Suppressor macrophage (primary cell): ENCODE data around the gene RIMKLB.
"Not testable (repeated sequence)": the region's sequence is repeated elsewhere in the genome, so short reads cannot be mapped to it uniquely, and the experiment has no call there.

Experiments
- DNase-seq, 4 experiments: peaks; one replicate each; pipeline ENCODE4 v3.0.0-alpha.2; 2020 to 2022

RIMKLB gene

DNA sequence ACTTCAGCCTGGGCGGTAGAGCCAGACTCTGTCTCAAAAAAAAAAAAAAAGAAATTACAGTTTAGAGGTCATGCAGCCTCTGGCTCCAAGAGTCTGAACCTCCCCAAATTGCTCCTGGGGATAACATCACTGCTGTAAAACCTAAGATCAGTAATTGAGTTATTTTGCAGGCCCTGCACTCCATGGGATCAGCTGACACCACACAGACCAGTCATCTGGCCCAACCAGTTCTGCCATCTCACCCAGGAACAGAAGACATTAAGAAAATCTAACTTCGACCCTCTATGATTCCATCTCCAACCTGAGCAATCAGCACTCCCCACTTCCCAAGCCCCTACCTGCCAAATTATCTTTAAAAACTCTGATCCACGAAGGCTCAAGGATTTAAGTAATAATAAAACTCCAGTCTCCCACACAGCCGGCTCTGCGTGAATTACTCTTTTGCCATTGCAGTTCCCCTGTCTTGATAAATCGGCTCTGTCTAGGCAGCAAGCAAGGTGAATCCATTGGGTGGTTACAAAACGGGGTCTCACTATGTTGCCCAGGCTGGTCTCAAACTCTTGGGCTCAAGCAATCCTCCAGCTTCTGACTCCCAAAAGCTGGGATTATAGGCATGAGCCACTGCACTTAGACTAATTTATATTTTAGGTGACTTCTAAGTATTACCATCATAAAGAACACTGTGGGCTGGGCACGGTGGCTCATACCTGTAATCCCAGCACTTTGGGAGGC, 123.1 kb downstream of the RIMKLB start:
- not testable (repeated sequence) for DNase-seq

DNA sequence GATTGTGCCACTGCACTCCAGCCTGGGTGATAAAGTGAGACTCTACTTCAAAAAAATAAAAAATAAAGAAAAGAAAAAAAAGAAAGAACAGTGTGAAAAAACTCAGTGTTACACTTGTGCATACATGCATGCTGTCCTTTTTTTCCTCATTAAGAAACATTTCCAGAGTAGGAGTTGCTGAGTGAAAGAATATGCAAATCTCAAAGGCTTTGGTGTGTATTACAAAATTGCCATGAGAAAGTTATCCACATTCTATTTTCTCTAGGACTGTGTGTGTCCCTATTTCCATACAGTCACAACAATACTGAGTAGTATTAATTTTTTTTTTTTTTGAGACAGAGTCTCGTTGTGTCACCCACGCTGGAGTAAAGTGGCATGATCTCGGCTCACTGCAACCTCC, 123.8 kb downstream of the RIMKLB start:
- no peak for DNase-seq

DNA sequence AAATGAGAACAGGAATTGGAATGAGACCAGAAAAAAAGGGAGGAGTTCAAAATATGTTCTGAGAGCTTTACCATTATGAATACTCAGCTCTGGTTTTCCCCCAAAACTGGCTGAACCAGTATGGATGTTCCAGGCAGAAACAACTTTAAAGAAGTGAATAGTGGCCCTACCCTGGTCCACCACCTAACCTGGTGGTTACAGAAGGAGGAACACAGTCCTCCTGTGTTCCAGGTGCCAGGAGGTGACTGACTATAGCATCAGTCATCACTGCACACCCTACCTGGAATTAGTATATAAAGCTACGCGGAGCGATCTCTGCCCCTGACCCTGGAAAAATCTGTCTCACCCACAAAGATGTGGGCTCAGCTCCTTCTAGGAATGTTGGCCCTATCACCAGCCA, 124.5 kb downstream of the RIMKLB start, which contains the start of gene A2ML1:
Gene A2ML1, plus strand, starts transcription at position 324 of the 400 bp plus-strand sequence. Its CDS starts 31 bp downstream, at position 355.
- no peak for DNase-seq

DNA sequence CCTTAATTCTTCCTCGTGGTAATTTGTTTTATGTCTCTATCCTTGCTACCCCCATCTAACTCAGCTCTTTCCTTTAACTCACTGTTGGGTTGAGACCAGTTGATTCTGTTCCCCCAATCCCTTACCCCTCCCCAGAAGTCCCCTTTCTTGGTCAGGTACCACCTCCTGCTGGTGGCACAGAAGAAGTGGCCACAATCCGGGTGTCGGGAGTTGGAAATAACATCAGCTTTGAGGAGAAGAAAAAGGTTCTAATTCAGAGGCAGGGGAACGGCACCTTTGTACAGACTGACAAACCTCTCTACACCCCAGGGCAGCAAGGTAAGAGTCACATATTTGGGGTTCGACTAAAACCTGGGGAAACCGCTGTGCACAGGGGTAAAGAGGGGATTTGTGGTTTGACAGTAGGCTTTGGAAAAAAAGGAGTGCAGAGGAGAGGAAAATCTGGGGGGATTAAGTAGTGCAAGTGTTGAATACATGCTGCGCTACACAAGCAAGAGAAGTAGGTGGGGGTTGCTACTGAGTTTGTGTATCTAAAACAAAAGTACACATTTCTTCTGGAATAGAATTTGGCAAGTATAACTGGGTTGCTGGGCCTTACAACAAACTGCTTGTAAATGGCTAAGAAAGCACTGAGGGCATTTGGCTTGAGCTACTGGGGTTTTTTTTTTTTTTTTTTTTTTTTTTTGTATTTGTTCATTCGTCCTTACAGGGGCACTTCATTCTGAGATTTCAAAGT, 125.9 kb downstream of the RIMKLB start:
- DNase-seq: peak in 2 of 4 experiments; percentile 10 to 17

DNA sequence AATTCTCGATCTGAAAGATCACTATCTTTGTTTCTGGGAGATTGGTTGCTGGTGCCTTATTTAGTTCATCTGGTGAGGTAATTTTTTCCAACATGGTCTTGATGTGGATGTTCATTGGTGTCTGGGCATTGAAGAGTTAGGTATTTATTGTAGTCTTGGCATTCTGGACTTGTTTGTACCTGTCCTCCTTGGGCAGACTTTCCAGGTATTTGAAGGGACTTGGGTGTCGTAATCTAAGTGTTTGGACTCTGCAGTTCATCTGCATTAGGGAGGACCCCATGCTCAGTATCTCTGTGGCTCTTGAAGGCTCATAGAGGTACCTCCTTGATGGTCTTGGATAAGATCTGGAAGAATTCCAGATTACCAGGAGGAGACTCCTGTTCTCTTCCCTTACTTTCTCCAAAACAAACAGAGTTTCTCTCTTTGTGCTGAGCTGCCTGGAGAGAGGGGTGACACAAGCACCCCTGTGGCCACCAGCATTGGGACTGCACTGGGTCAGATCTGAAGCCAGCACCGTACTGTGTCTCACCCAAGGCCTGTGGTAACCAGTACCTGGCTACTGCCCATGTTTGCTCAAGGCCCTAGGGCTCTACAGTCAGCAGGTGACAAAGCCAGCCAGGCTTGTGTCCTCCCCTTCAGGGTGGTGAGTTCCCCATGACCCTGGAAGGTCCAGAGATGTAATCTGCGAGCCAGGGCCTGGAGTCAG, 129.9 kb downstream of the RIMKLB start:
- no peak for DNase-seq

DNA sequence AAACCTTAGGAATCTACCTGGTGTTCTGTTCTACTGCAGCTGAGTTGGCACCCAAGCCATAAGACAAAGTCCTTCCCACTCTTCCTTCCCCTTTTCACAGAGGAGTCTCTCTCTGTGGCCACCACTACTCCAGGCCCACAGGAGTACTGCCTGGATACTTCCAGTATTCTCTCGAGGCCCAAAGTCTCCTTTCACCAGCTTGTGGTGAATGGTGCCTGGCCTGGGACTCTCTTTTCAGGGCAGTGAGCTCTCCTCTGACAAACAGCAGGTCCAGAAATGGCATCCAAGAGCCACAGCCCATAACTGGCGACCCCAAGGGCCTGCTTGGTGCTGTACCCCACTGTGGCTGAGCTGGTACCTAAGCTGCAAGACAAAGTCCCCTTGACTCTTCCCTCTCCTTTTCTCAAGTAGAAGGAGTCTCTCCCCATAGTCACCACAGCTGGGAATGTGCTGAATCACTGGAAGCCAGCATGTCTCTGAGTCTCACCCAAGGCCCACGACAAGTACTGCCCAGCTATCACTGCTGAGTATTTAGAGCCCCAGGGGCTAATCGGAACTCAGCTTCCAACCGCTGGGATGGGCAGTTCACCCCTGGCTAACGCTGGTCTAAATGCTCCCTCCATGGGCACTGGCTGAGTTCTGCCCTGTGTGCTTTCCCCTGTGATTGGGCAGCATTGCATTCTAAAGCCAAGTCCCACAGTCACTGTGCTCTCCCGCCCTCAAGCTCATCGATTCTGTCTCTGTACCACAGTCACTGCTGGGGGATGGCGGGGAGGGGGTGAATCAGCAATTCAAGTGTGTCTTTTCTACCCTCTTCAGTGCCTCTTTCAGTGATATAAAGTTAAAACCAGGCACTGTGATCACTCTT, 130.7 kb downstream of the RIMKLB start:
- peak; percentile 45 to 64 (median 58) for DNase-seq

DNA sequence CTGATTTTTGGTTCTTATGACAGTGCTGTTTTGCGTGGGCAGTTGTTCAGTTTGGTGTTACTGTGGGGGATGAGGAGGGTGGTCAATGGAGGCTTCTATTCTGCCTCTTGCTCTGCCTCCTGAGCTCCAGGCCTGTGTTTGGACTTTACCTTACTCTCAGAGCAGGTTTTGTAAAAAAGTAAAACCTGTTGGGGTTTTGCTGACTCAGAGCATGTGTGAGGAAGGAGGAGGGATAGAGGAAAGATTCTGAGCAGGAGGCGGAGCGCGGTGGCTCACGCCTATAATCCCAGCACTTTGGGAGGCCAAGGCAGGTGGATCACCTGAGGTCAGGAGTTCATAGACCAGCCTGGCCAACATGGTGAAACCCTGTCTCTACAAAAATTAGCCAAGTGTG, 131.3 kb downstream of the RIMKLB start:
- DNase-seq: no peak

DNA sequence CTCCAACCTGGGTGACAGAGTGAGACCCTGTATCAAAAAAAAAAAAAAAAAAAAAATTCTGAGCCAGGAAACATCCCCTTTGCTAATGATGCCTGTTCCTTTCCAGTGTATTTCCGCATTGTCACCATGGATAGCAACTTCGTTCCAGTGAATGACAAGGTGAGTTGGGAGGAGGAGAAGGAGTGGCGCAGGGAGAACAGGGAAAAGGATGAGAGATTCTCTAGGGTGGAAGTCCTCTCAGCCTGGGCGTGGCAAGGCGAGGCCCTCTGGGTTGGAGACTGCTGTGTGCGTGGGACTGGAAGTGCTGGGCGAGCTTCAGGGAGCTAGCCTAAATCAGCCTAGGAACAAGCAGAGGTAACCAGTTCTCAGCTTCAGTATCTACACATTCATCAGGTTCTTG, 131.8 kb downstream of the RIMKLB start:
- DNase-seq: no peak

DNA sequence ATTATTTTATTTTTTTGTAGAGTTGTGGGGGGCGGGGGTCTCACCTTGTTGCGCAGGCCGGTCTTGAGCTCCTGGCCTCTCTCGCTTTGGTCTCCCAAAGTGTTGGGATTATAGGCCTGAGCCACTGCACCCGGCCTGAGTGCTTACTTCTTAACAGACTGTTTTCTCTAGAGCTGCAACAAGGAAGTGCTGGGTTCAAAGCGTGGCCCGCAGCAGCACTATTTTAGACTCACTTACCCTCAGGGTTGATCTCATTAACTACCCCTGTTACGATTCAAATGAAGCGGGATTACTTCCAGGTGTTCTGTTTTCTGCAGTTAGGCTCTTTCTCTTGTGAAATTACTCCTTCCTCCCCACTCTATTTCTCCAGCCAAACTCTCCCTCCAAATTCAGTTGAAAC, 133.3 kb downstream of the RIMKLB start:
- no peak for DNase-seq

DNA sequence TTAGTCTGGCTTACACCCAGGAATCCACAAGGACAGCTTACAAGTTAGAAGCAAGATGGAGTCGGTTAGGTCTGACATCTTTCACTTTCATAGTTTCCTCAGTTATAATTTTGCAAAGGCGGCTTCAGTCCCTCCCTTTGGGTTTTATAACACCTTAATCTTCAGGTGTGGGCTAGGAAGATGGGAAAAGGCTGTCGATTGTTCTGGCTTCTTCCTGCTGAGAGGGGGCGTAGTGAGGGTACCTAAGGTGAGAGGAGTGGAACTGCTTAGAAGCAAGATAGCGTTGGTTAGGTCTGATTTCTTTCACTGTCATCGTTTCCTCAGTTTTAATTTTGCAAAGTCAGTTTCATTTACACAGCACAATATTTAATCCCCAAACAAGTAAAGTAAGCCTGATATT, 134.7 kb downstream of the RIMKLB start:
- DNase-seq: no peak
